IPS DF 4.7 (cell line): Measurements from ENCODE around the gene SLC6A13.

Source experiments
- DNase-seq: peaks from one replicate; pipeline ENCODE4 v3.0.0-alpha.2; 2013; ENCODE audit warnings: low spot score; ENCODE audit errors: extremely low read depth

SLC6A13 gene

DNA sequence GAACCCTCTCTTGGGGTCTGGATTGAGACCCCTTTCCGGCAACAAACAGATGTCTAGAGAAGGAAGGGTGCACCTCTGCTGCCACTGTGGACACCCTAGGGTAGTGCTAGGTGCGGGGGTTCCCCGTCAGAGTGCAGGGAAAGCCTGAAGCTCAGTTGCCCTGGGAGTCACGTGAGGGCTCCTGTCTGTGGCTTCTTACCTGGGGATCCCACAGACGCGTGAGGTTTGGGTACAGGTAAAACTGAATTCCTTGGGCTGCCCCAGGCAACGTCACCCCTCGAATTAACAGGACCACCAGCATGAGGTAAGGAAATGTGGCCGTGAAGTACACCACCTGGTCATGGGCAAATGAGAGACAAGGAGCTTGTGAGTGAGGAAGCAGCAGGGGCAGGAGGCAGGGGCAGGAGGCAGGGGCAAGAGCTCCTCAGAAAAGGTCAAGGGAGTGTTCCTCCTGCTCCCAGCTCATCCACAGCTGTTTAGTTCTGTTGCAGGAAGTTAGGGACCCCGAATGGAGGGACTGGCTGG, 27.7 kb downstream of the SLC6A13 start:
- DNase-seq, result no peak

DNA sequence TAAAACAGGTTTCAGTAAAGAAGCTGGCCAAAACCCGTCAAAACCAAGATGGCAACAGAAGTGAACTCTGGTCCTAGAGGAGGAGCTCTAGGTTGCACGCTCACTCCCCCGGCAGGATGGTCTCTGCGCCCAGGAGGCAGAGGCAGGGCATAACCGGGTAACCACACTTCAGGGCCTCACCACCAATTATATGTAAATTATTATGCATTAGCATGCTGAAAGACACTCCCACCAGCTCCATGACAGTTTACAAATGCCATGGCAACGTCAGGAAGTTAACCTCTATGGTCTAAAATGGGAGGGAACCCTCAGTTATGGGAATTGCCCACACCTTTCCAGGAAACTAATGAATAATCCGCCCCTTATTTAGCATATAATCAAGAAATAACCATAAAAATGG, 28.6 kb downstream of the SLC6A13 start:
- DNase-seq, result no peak

DNA sequence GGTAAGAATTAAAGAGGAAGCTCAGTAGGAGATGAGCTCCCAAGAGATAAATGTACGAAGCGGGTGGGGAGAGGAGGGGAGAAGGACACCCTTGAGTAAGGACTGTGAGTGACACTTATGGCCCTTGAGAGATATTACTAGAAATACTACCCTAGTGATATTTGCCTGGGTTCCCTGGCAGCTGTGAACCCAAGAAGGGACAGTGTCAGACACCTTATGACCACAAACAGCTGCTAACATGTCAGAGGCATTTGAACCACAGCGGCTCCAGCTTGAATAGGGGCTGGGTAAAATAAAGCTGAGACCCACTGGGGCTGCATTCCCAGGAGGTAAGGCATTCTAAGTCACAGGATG, 29.0 kb downstream of the SLC6A13 start:
- DNase-seq, result no peak

DNA sequence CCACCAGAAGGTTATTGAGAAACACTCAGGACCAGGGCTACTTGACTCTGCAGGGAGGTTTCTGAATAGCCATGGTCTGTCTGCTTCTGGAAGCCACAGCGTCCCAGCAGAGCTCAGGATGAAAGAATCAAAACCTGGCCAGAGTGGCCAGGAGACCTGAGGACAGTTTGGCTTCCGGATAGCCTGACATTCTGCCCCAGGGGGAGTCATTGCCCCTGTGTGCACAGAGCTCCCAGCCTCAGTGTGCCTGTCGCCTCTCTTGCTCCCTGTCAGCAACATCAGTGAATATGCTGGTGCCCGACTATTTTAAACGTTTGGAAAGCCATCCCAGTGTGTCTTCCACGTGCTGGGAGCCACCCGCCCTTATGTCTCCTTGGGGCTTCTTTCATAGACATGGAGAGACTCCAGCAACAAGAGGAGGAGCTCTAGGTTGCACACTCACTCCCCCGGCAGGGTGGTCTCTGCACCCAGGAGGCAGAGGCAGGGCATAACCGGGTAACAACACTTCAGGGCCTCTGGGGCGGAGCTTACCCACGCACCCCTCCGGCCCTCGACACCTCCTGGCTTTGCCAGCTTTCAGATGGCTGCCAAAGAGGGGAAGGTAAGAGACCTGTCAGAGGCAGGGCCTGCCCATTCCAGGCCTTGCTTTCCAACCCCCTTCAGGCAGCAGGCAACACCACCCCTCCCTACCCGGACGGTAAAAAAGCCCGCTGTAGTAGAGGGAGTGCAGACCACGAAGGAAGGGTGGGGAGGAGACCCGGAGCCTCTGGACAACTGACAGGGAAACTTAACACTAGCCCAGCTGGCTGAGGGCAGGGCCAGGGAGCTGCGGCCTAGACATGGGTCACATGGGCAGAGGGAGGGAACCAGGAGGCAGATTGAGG, 29.7 kb downstream of the SLC6A13 start:
- no peak for DNase-seq

DNA sequence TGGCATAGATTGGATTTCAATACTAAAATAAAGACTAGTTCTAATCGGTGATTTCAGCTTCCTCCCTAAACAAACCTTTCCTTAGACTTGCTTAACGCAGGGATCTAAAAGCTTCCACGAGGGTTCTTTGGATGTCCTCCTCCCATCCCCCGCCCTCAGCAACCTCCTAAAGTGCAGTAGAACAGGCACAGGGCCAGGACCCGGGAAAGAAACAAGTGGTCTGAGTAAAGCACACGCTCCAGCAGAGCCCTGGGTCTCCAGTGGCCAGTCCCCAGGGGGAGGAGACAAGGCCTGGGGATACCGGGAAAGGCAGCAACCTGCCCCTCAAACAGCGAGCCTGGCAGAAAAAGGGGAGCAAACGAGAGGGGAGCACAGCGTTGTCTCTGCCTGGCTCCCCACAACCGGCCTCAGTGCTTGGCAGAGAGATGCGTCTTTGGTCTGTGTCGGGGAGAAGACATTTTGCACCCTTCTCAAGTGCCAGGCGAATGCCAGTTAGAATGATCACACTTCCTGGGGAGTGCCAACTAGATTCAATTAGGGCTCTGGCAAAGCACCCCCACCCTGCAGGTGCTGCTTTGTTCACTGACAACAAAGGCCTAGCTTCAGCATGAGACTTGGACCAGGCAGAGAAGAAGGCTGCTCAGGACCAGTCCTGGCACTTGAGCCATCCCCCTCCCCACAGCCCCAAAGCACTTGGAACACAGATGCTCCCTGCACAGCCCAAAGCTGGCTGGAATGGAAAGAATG, 31.5 kb downstream of the SLC6A13 start:
- no peak for DNase-seq

DNA sequence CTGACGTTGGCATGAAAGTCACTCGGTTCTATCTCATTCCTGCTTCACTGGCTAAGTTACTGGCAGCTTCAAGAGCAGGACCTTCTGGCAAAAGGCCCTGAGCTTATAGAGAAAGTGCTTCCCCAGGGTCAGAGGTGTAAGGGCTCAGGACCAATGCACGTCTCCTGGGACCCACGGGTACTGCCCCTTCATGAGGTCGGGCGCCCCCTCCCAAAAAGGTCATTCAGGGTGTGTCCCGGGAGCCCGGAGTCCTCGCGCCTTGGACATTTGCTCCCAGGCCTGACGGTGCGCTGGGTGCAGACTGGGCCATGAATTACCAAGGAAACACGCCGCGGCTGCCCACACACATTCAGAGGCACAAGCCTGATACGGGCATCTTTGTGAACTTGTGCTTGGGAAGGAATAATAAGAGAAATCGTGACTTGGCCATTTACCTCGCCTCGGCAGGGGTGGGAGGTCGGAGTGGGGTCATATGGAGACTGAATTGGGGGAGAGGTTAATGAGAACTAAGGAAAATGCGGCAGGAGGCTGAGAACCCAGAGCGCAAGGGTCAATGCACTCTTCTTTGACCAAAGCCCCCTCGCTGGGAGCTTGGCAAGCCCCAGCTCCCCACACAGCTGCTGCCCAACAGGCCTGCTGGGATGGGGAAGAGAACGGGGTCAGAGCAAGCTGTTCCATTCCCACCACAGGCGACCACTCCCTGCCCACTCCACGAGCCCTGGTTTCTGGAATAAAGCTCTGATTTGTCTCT, 33.0 kb downstream of the SLC6A13 start:
- DNase-seq, result no peak

DNA sequence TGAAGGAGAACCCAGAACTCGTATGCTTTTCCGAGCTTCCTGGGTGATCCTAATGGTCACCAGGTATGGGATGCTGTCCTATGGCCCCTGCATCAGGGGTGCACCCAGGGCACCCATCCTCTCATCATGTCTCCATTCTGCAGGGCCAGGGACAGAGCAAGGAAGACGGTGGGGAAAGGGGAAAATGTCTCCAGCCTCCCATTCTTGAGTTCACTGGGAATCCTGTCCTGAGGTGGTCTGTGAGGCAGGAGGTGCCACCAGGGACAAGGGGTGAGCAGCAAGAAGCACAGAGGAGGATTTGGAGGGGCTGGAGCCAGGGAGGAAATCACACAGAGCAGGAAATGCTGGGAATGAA, 33.8 kb downstream of the SLC6A13 start:
- no peak for DNase-seq

DNA sequence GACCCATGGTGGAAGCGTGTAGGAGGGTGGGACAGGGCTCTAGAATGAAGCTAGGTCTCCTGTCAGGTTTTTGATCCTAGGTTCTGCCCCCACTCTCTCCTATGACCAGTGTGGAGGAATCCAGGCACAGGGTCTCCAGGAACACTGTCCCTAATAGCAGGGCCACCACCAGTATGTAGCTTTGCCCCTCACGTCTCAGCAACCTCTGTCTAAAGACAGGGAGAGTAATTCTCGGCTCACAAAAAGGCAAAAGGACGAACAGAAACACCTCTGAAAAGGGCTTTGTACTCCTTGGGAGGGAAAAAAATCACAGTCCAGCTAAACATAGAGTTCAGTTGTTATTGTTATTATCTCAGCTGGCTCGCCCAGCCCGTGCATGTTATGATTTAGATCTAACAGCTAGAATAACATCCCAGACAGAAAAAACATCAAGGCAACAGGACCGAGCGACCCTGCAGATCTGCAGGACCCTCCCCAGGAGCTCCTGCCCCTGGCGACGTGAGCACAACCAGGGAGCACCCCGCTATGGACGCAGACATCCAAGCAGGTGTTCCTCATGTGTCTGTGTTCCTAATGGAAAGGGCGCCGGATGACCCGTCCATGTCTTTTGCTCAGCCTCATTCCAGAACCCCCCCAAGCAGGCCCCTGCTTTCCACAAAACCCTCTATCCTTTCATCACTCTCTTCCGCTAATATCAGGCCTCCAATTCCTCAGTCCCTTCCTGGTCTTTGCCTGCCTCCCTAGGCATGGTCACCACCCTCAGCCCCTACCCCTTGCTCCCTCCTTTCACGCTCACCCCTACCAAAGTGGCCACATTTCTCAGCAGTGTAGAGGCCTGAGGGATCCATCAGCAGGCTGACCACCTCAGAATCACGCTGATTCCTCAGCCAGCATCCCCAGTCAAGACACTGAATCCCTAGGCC, 34.5 kb downstream of the SLC6A13 start:
- DNase-seq, result no peak

DNA sequence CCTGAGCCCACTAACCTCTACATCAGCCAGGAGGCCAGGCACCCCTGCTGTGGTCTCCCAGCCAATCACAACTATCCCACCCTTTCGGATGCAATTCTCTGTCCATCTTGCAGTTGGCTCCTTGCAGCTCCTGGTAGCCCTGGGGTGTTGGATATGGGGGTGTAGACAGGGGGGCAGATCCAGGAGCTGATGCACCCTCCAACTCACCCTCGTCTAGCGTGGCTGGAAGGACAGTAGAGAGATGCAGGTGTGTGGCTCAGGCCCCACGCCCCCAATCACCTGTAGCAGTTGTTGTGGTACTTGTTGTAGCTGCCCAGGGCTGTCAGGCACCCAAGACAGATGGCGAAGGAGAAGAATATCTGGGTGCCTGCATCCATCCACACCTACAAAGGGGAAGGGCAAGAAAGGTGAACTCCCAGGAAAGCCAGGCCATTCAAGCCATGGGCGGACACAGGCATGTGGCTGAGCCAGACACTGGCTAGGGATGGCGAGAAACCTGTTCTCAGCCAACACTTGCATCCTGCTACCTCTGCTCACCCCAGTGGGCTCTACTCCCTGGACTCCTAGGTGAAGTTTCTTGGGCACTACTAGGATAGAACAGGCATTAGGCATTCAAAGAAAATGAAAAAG, 35.2 kb downstream of the SLC6A13 start:
- DNase-seq, result no peak

DNA sequence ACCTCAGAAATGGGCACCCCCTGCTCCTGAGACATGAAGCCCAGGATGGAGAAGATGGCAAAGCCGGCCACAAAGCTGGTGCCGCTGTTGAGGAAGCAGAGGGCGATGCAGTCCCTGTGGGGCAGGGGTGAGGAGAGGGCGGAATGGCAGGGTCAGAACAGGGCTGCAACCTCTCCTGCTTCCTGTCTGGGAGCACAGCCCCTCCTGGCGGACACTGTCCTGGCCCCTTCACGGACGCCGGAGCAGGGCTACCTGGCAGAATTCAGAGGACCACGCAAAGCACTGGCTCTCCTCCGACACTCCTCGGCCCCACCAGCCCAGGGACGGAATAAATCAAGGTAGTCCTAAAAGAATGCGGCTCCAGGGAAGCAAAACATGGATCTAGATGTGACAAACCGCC, 36.2 kb downstream of the SLC6A13 start:
- no peak for DNase-seq

DNA sequence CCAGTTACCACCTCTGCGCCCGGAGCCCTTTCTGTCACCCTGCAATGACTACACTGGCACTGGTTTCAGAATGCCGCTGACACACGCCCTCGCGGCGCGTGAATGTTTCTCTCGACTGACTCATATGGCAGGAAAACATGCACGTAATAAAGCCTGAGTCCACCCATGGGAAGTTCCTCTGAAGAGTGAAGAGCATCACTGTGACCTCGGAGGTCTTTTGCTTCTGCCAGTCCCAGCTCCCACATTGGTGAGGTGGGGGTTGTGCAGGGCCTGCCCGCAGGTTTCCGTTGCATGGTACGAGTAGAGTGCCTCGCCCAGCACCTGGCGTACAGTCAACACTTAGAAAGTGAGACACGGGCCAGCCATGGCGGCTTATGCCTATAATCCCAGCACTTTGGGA, 37.6 kb downstream of the SLC6A13 start:
- no peak for DNase-seq

DNA sequence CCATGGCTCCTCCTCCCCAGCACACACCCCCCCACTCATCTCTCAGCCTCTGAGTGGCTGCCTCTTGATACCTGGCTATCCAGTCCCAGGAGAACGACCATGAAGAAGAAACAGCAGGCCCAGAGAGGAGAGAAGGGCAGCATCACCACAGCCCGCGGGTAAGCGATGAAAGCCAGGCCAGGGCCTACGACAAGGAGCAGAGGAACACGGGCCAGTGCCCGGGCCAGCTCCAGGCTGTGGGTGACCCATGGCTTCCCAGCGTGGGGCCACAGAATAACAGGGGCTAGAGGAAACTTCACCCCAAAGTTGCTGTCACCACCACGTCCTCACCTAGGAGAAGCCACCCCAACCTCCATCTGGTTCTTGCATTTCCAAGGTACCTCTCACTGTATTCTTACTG, 38.3 kb downstream of the SLC6A13 start:
- DNase-seq, result no peak

DNA sequence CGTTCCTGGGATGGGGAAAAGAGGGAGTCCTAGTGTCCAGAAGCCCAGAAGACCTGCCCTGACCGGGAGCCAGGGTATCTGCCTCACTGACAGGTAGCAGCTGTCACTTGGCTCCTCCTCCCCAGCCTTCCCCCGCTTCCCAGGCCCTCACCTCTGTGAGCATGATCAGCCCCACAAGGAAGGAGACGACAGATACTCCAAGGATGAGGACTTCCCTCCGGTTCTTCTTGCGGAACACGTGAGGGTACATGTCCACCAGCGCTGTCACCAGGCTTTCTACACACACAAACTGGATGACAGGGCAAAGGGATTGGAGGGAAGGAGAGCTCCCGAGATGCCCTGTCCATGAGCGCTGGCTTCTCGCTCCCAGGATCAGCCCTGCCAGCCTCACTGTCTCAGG, 38.8 kb downstream of the SLC6A13 start:
- DNase-seq, result no peak

DNA sequence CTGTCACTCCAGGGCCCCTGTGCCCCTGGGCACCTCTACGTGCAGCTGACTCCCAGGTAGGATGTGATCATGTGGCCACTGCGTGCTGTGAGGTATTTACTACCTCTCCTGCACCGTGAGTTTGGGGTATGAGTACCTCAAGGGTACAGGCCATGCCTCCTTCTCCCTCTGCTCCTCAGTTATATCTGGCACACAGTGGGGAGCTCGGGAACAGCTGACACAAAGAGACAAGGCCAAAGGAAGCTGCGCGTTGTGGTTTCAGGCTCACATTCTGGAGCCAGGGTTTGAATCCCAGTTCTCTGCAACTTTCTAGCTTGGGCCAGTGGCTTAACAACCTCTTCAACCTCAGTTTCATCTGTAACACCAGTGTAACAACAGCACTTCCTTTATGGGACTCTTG, 40.9 kb downstream of the SLC6A13 start:
- no peak for DNase-seq

DNA sequence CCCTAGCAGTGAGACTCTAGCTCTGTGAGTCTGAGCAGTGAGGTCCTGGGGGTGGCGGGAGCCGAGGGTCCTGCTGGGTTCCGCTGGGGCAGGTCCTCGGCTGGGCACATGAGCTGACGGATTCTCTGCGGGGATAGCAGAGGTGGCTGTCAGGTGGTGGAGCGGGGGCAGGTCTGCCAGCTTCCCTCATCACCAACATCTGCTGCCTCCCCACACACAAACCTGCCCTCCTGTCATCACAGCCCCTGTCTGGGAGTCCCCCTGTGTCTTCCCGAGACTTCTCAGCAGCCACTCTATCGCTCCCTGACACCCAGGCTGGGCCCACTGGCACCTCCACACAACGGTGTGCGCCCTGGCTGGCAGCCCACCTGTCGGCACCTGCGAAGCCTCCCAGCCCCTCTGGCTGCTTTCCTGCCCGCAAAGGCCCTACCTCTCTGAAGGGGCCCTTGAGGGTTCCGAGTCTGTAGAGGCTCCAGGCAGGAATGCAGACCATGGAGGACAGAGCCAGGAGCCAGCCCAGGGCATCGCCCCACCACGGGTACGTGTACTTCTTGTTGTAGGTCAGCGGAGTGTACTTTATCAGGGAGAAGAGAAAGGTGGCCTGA, 41.6 kb downstream of the SLC6A13 start:
- no peak for DNase-seq

DNA sequence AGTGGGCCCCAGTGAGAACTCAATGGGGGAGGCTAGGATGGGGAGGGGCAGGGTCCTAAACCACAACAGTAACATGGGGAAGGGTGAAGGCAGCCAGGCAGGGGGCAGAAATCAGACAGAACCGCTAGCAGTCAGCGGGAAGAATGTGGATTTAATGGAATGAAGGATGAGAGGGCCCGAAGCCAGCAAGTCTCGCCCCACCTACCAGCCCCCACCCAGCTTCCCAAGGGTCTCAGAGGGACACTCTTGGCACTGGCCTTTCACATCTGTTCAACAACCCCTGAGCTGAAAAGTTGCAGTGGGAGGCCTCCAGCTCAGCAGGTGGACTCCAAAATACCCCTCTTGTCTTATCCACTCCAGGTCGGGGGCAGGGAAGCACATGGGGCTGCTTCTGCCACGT, 42.1 kb downstream of the SLC6A13 start:
- no peak for DNase-seq

DNA sequence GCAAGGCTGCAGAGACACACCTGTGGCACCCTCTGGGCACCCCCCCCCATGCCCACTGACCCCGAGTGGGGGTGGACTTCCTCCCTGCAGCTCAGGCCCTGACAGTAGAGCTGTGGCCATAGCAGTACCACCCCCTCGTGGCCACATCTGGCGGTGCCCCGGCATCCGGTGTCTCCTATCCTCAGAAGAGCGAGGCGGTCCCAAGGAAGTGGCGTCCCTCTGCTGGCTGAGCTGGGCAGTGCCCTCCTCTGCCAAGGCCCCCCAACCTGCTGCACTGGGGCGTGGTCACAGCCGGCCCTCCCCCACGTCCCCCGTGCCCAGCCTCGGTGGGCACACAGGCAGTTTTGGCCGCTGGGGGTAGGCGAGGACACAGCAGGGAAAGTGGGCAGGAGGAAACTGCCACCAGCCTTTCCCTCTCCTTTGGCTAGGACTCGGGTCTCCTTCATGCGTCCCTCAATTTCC, 42.7 kb downstream of the SLC6A13 start:
- peak; percentile 76 for DNase-seq

DNA sequence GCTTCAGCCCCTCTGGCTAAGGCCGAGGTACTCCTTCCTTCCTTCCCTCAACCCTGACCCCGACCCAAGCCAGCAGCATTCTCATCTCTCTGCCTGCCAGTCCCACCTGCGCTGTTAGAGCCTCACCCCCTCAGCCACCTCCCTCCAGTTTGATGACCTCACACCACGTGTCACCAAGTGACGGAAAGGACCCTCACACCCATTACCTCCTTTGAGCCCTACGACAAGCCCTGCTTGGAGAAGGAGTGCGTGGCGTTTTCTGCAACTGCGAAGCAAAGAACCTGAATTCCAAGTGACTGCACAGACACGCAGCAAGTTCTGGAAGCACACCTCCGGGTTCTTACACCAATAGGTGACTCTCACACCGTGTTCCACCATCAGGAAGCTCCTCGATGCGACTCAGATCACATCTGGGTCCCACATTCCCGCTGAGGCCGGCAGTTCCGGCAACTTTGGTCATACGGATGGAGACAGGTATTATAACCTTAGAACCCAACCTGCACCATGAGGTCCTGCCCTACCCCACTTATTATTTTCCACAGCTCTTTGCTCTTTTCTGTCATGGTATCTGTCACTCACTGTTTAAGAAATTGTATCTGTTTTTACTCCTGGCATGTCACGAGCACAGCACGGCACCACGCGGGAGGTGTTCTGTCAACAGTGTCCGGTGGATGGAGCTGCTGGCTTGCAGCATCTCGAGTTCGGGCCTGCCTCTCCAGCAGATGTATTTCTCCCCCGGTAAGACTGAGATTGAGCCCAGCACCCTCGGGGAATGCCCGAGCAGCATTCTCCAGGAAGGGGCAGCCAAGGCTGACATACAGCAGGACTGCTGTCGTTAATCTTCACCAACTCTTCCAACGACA, 43.7 kb downstream of the SLC6A13 start:
- DNase-seq, result no peak

DNA sequence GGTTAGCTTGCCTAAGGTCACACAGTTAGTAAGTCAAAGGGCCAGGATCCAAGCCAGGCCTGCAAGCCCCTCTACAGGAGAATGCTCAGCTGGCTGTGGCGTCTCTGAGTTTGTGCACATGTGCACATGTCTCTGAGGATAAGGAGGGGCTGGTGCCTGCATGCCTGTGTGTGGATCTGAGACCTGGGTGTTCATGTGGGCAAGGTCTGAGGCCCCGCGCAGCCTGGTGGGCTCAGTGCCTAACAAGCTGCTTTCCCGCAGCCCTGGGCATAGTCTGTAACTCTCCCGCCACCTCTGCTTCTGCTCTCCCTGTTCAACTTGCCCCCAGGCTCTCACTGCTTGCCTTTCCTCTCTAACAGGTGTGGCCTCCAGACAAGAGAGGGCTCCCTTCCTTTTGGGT, 44.4 kb downstream of the SLC6A13 start:
- no peak for DNase-seq
